Fibroblast of pulmonary artery (primary cell): Measurements from ENCODE around the gene JAKMIP2.
"Not testable (repeated sequence)": the region's sequence is repeated elsewhere in the genome, so short reads cannot be mapped to it uniquely, and the experiment has no call there.

Experiments used
- DNase-seq: peaks from one replicate; pipeline ENCODE4 v3.0.0-alpha.2; 2010; ENCODE audit warnings: low read depth
- H3K4me3 ChIP-seq: replicated peaks from 2 replicates; pipeline ENCODE4 v1.5.1; 2011; ENCODE audit warnings: low read depth, mild to moderate bottlenecking, control low read depth, low read length, moderate library complexity
- CTCF ChIP-seq: IDR thresholded peaks from 2 replicates; pipeline ENCODE4 v1.5.1; 2011; ENCODE audit warnings: mild to moderate bottlenecking, control low read depth, low read length, inconsistent platforms; ENCODE audit errors: missing control alignments

The JAKMIP2 gene

GRCh38 chr5:147782110-147783028 is at the start of gene JAKMIP2:
JAKMIP2 (minus strand) TSS chr5:147782728; CDS start chr5:147671806, 110,922 bp downstream.
- no peak within 1 kb of the TSS for H3K4me3 ChIP-seq
- peak; percentile 8 for DNase-seq
- no peak for TF ChIP-seq CTCF

GRCh38 chr5:147831465-147831864 is 48.9 kb upstream of the JAKMIP2 start, which contains the start of gene SPINK1:
SPINK1 (minus strand) TSS chr5:147831671; CDS start chr5:147831577, 94 bp downstream.
- TF ChIP-seq CTCF = no peak
- H3K4me3 ChIP-seq = no peak within 1 kb of the TSS

GRCh38 chr5:147830035-147830434 is 47.5 kb upstream of the JAKMIP2 start:
- no peak overlapping the region for H3K4me3 ChIP-seq
- no peak for DNase-seq
- no peak for TF ChIP-seq CTCF

More at GRCh38 chr5:147831465-147831864, 48.9 kb upstream of the JAKMIP2 start, which contains the start of gene SPINK1:
- no peak for DNase-seq

- not testable (repeated sequence) for DNase-seq, H3K4me3 ChIP-seq
Observed at GRCh38 chr5:147827017-147827416, 44.5 kb upstream of the JAKMIP2 start.

GRCh38 chr5:147826361-147826760 is 43.8 kb upstream of the JAKMIP2 start:
- TF ChIP-seq CTCF = no peak
- DNase-seq = no peak
- H3K4me3 ChIP-seq = no peak overlapping the region

GRCh38 chr5:147822686-147823491 is 40.4 kb upstream of the JAKMIP2 start:
- DNase-seq = peak; percentile 77
- TF ChIP-seq CTCF = peak; percentile 97
- H3K4me3 ChIP-seq = no peak overlapping the region

- not testable (repeated sequence) for DNase-seq, H3K4me3 ChIP-seq
Observed at GRCh38 chr5:147822222-147822621, 39.7 kb upstream of the JAKMIP2 start.
